GM12878 (cell line): ENCODE data around the gene IRF2. TPM values are rescaled to one million over a fixed set of nuclear protein-coding genes. Genes with fewer than 3 reads are reported as not detected.

ENCODE experiments used
- CHD1 ChIP-seq: IDR thresholded peaks from 2 replicates; pipeline ENCODE4 v1.6.1; 2012; ENCODE audit warnings: low read depth, low read length, improper control_type of control experiment
- CHD4 ChIP-seq: fragments of 200-600 bp; sonication (generic); IDR thresholded peaks from 2 replicates; pipeline ENCODE4 v1.6.1; 2016; ENCODE audit warnings: mild to moderate bottlenecking
- MYB ChIP-seq: fragments of 150-350 bp; IDR thresholded peaks from 2 replicates; pipeline ENCODE4 v1.6.1; 2014; ENCODE audit warnings: mild to moderate bottlenecking, low read depth, low read length, borderline replicate concordance
- NBN ChIP-seq: fragments of 450-650 bp; IDR thresholded peaks from 2 replicates; pipeline ENCODE4 v1.6.1; 2016
- NFYB ChIP-seq: IDR thresholded peaks from 2 replicates; pipeline ENCODE4 v1.6.1; 2011; ENCODE audit warnings: low read depth, mild to moderate bottlenecking, low read length, improper control_type of control experiment, moderate library complexity; ENCODE audit not compliant: insufficient read depth
- PBX3 ChIP-seq: IDR thresholded peaks from 2 replicates; pipeline ENCODE4 v1.6.1; 2011; ENCODE audit warnings: mild to moderate bottlenecking, low read depth, low read length, moderate library complexity; ENCODE audit not compliant: insufficient replicate concordance
- SMAD1 ChIP-seq: fragments of 450-650 bp; IDR thresholded peaks from 2 replicates; pipeline ENCODE4 v1.6.1; 2018; ENCODE audit warnings: mild to moderate bottlenecking, low read depth; ENCODE audit not compliant: partially characterized antibody
- SREBF2 ChIP-seq: IDR thresholded peaks from 2 replicates; pipeline ENCODE4 v1.6.1; 2012; ENCODE audit warnings: mild to moderate bottlenecking, low read length
- TCF3 ChIP-seq: IDR thresholded peaks from 2 replicates; pipeline ENCODE4 v1.6.1; 2012; ENCODE audit warnings: low read depth, mild to moderate bottlenecking, low read length, borderline replicate concordance; ENCODE audit not compliant: insufficient read depth
- YBX1 ChIP-seq: fragments of 450-650 bp; IDR thresholded peaks from 2 replicates; pipeline ENCODE4 v1.6.1; 2016; ENCODE audit warnings: antibody characterized with exemption
- ZBTB40 ChIP-seq: fragments of 450-650 bp; IDR thresholded peaks from 2 replicates; pipeline ENCODE4 v1.6.1; 2016; ENCODE audit warnings: mild to moderate bottlenecking, moderate library complexity, borderline replicate concordance
- ZNF384 ChIP-seq: IDR thresholded peaks from 2 replicates; pipeline ENCODE4 v1.6.1; 2012; ENCODE audit warnings: low read depth, mild to moderate bottlenecking, low read length, improper control_type of control experiment, borderline replicate concordance
- ZNF687 ChIP-seq: fragments of 450-650 bp; IDR thresholded peaks from 2 replicates; pipeline ENCODE4 v1.6.1; 2017; ENCODE audit warnings: mild to moderate bottlenecking, moderate library complexity
- polyA plus RNA-seq, 11 experiments: library from polyadenylated mRNA; depleted of rRNA in 4 of 11; unstranded in 6 of 11; stranded (reverse) in 5 of 11; fragments of >200 nt; fragmentation: Nextera tagmentation in 4 of 11; fragmentation: Illumina TruSeq in 1 of 11; extraction: Ambion mirVana in 4 of 11; extraction: Trizol in 1 of 11; gene quantifications; 1 replicate in 1 of 11; 2 replicates in 10 of 11; pipeline versions ENCODE4 v1.2.1 to v1.2.3, GENCODE V29; 2011 to 2016; ENCODE audit warnings: inconsistent platforms in 2 of 11, missing spikeins in 2 of 11, low read depth in 1 of 11
- total RNA-seq, 4 experiments: library from RNA; depleted of rRNA in 3 of 4; stranded (reverse); fragments of >200 nt in 3 of 4; fragmentation: Illumina TruSeq in 1 of 4; extraction: Trizol in 1 of 4; gene quantifications; 2 replicates each; pipeline versions ENCODE4 v1.2.1 to v1.2.3, GENCODE V29; 2013 to 2021

IRF2 gene
- total and polyA plus RNA-seq, 10 of the 15 experiments (the other 5 are each of a cell fraction or from before 2014, with no cell fraction given), result 45.1 to 99.3 (median 58.9) TPM

- TF ChIP-seq MYB (no peak; the same call in 1 of the 2 replicates), PBX3 (no peak), ZBTB40 (no peak), SREBF2 (no peak), ZNF687 (peak; percentile 96), CHD1 (no peak; the same call in 1 of the 2 replicates), NFYB (peak; percentile 48; the same call in 1 of the 2 replicates), SMAD1 (peak; percentile 65), YBX1 (no peak), NBN (peak; percentile 74; the same call in 1 of the 2 replicates), TCF3 (peak; percentile 60; the same call in 1 of the 2 replicates), ZNF384 (no peak), CHD4 (no peak)
These were observed 126.8 kb downstream of the IRF2 start (continued) for GRCh38 chr4:184347251-184348239.
